Stimulated activated naive B cell treated with anti-CD40 and anti-IgM and Interleukin-4, amounts not matched to agents 10 μg/mL and 1 μg/mL and 100 μg/mL, for 72 hours (primary cell): ENCODE measurements around the gene NAB2.

Experiments
- ATAC-seq, 2 donors: fragments of 150-1000 bp; cut with Tn5 transposase; replicated peaks; 2 replicates each; pipeline ENCODE4 v1.10.0; 2021; ENCODE audit warnings: moderate library complexity in 1 of 2
- DNase-seq: peaks from one replicate; pipeline ENCODE4 v3.0.0; 2021
- H3K27ac Mint-ChIP-seq: one replicate; pipeline ENCODE4 v1.8.0; 2022; ENCODE audit warnings: mild to moderate bottlenecking, mixed read lengths
- H3K27me3 Mint-ChIP-seq, 2 donors: one replicate each; pipeline ENCODE4 v1.8.0; 2022; ENCODE audit warnings: mixed read lengths in 2 of 2
- H3K36me3 Mint-ChIP-seq, 2 donors: one replicate each; pipeline ENCODE4 v1.8.0; 2022; ENCODE audit warnings: mixed read lengths in 2 of 2, mild to moderate bottlenecking in 1 of 2
- H3K4me1 Mint-ChIP-seq, 2 donors: one replicate each; pipeline ENCODE4 v1.8.0; 2022; ENCODE audit warnings: mixed read lengths in 2 of 2, mild to moderate bottlenecking in 1 of 2
- H3K4me3 Mint-ChIP-seq, 2 donors: one replicate each; pipeline ENCODE4 v1.8.0; 2022; ENCODE audit warnings: mild to moderate bottlenecking in 2 of 2, mixed read lengths in 2 of 2, moderate library complexity in 1 of 2
- H3K9me3 Mint-ChIP-seq, 2 donors: one replicate each; pipeline ENCODE4 v1.8.0; 2022; ENCODE audit warnings: mixed read lengths in 2 of 2, mild to moderate bottlenecking in 1 of 2

The NAB2 gene, protein sequence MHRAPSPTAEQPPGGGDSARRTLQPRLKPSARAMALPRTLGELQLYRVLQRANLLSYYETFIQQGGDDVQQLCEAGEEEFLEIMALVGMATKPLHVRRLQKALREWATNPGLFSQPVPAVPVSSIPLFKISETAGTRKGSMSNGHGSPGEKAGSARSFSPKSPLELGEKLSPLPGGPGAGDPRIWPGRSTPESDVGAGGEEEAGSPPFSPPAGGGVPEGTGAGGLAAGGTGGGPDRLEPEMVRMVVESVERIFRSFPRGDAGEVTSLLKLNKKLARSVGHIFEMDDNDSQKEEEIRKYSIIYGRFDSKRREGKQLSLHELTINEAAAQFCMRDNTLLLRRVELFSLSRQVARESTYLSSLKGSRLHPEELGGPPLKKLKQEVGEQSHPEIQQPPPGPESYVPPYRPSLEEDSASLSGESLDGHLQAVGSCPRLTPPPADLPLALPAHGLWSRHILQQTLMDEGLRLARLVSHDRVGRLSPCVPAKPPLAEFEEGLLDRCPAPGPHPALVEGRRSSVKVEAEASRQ

DNA sequence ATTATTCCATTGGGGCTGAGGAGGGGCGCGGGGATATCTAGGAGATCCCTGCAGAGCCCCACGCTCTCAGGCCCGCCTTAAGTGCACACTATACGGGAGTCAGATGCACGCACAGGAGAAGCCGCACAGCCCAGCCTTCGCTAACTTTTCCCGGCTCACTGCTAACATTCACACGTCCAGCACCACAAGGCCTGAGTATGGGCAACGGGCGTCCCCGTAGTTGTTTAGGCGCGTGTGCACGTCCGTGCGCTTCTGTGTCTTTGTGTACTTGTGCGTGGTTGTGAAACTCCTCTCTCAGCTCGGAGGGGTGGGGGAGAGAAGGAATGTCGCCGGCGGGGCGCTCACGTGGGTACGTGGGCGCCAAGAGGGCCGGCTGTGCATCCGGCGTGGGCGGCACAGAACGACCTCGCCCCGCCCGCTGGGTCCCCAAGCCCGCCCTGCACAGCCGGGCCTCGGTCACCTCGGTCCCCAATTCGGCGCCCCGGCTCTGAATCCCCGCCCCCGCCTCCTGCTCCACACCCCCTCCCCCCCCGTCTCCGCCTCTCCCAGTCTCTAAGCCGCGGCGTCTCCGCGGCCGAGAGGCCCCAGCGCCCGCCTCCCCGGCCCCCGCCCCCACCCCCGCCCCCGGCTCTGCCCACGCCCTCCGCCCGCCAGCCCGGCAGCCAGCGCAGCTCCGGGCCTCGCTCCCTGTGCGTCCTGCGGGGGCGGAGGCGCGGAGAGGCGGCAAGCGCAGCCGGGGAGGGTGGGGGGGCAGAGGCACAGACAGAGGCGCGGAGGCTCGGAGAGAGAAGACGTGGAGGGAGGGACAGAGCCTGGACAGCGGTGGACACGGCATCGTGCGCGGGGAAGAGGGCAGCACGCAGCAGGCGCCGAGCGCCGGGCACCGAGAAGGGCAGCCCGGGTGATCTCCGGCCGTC lies at the start of gene NAB2:
TSS of gene NAB2 (plus strand) at position 761 of the 917 bp plus-strand sequence. CDS start 158 bp downstream, outside the sequence.
- Mint-ChIP-seq H3K4me1 (peaks cover 48 to 78% of the 10 kb centered on the region in 2 donors), H3K9me3 (no peaks in the 10 kb centered on the region), H3K27me3 (no peaks in the 10 kb centered on the region), H3K36me3 (peaks cover 30 to 38% of the 10 kb centered on the region in 2 donors), H3K4me3 (peak within 1 kb of the TSS; percentile 91 to 98), H3K27ac (peak within 1 kb of the TSS; percentile 99)
- peak; percentile 88 for DNase-seq
- peak; percentile 49 to 54 for ATAC-seq

DNA sequence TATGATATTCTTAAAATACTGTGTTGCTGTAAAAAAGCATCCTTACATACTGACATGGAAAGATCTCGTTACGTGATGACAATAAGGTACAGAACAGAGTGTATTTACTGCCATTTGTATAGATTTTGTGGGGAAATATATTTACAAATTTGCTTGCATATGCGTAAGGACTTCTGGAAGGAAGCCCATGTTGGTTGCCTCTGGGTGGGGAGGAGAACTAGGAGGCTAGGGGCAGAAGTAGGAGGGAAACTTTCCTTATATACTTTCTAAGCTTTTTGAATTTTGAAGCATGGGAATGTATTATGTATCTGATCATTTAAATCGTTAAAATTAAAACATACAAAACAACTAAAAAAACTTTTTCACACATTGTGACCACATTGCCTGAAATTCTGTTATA lies 48.7 kb upstream of the NAB2 start:
- H3K36me3 Mint-ChIP-seq = no peaks in the 10 kb centered on the region
- H3K27me3 Mint-ChIP-seq = peaks cover 4 to 11% of the 10 kb centered on the region in 2 donors
- H3K4me1 Mint-ChIP-seq = no peaks in the 10 kb centered on the region
- no peak overlapping the region for H3K27ac Mint-ChIP-seq
- no peak overlapping the region for H3K4me3 Mint-ChIP-seq
- DNase-seq (no peak), ATAC-seq (no peak)
- no peaks in the 10 kb centered on the region for H3K9me3 Mint-ChIP-seq

GRCh38 chr12:57040750-57041149 lies 48.2 kb upstream of the NAB2 start:
- H3K27me3 Mint-ChIP-seq = peaks cover 4 to 11% of the 10 kb centered on the region in 2 donors
- H3K9me3 Mint-ChIP-seq = no peaks in the 10 kb centered on the region
- H3K4me1 Mint-ChIP-seq = no peaks in the 10 kb centered on the region
- H3K27ac Mint-ChIP-seq = no peak overlapping the region
- DNase-seq (no peak), ATAC-seq (no peak)
- no peak overlapping the region for H3K4me3 Mint-ChIP-seq
- H3K36me3 Mint-ChIP-seq = no peaks in the 10 kb centered on the region

DNA sequence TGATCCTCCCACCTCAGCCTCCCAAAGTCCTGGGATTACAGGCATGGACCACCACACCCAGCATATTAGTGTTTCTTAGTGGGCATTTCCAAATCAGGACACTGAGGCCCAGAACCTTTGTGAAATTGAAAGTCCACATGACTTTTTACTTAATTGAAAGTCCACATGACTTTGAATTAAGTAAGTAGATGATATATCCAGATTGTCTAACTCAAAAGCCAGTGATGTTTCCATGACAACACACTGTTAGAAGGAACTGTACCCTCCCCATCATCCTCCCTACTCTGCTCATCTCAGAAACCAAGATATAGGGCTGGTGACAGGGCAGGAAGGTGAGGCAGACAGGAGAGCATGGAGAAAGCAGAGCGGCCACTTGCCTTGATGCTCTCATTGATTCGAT lies 46.2 kb upstream of the NAB2 start:
- H3K9me3 Mint-ChIP-seq = no peaks in the 10 kb centered on the region
- ATAC-seq (no peak), DNase-seq (no peak)
- H3K27me3 Mint-ChIP-seq = peaks cover 4 to 17% of the 10 kb centered on the region in 2 donors
- no peak overlapping the region for H3K27ac Mint-ChIP-seq
- no peaks in the 10 kb centered on the region for H3K36me3 Mint-ChIP-seq
- peaks cover 16% of the 10 kb centered on the region in 2 donors for H3K4me1 Mint-ChIP-seq
- no peak overlapping the region for H3K4me3 Mint-ChIP-seq

GRCh38 chr12:57044468-57044867 lies 44.4 kb upstream of the NAB2 start:
- Mint-ChIP-seq H3K27me3 (peaks cover 4 to 17% of the 10 kb centered on the region in 2 donors), H3K4me3 (no peak overlapping the region), H3K36me3 (no peaks in the 10 kb centered on the region), H3K9me3 (no peaks in the 10 kb centered on the region), H3K4me1 (peaks cover 17 to 21% of the 10 kb centered on the region in 2 donors), H3K27ac (no peak overlapping the region)
- DNase-seq = no peak
- ATAC-seq = no peak

DNA sequence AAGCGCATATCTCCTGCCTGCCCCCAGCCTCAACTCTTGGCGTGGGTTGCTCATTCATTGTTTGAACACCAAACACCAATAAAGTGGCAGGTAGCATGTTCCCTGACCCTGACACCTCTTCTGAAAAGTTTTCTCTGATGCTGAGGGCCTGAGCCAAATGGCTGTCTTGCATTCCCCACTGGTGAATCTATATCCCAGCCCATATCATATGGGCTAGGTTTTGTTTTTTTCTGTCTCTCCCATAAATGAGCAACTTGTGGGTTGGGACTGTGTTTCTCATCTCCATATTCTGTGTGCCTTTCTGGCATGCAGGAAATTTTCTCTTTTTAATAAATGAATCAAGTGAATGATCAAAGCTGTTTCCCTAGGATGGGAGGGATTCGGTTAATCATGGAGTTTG lies 44.0 kb upstream of the NAB2 start:
- peaks cover 4 to 17% of the 10 kb centered on the region in 2 donors for H3K27me3 Mint-ChIP-seq
- no peak for ATAC-seq
- H3K36me3 Mint-ChIP-seq = no peaks in the 10 kb centered on the region
- H3K4me3 Mint-ChIP-seq = no peak overlapping the region
- H3K27ac Mint-ChIP-seq = no peak overlapping the region
- no peaks in the 10 kb centered on the region for H3K9me3 Mint-ChIP-seq
- DNase-seq = no peak
- peaks cover 17 to 21% of the 10 kb centered on the region in 2 donors for H3K4me1 Mint-ChIP-seq

DNA sequence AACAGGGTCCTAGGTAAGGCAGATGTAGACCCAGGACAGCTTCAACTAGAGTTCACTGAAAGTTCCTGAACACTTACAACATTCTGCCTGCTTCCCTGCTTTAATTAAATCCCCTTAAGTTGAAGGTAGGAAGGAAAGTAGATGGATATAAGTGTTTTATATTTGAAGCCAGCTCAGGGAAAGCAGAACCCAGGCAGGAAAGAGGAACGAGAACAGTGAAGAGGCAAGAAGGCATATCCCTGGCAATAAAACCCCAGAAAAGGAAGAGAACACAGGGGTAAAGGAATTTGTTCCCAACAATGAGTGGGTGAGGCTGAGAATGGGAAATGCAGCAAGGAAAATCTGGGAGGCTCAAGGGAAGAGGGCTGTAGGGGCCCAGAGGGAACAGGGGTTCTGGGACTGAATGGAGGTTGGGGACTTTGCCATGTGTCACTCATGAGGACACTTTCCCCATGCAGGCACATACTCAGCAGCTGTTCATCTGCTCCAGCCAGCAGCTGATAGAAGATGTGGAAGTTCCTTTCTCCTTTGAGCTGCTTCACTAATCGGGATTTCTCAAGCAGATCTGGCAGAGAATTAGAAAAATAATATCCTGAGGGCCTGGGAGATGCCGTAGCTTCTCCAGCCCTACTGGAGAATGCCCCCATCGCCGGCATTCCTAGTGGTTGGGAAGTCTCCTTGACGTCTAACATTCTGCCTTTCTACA lies 42.7 kb upstream of the NAB2 start:
- H3K4me1 Mint-ChIP-seq = peaks cover 17 to 21% of the 10 kb centered on the region in 2 donors
- H3K36me3 Mint-ChIP-seq = no peaks in the 10 kb centered on the region
- DNase-seq (no peak), ATAC-seq (no peak)
- peaks cover 4 to 17% of the 10 kb centered on the region in 2 donors for H3K27me3 Mint-ChIP-seq
- no peak overlapping the region for H3K4me3 Mint-ChIP-seq
- no peak overlapping the region for H3K27ac Mint-ChIP-seq
- no peaks in the 10 kb centered on the region for H3K9me3 Mint-ChIP-seq

GRCh38 chr12:57046947-57047890 lies 41.7 kb upstream of the NAB2 start:
- Mint-ChIP-seq H3K27ac (peak overlapping the region; percentile 82), H3K4me1 (peaks cover 17 to 21% of the 10 kb centered on the region in 2 donors), H3K4me3 (peak overlapping the region; percentile 1 to 39), H3K36me3 (no peaks in the 10 kb centered on the region), H3K27me3 (peaks cover 4 to 17% of the 10 kb centered on the region in 2 donors), H3K9me3 (no peaks in the 10 kb centered on the region)
- peak; percentile 76 to 87 for ATAC-seq
- DNase-seq = peak; percentile 17

- DNase-seq (no peak), ATAC-seq (no peak)
- Mint-ChIP-seq H3K4me1 (peaks cover 17 to 21% of the 10 kb centered on the region in 2 donors), H3K27ac (peak overlapping the region; percentile 82), H3K36me3 (peaks cover 0 to under 1% of the 10 kb centered on the region in 2 donors), H3K9me3 (no peaks in the 10 kb centered on the region), H3K27me3 (peaks cover 4 to 16% of the 10 kb centered on the region in 2 donors), H3K4me3 (no peak overlapping the region)
These were observed 40.9 kb upstream of the NAB2 start for GRCh38 chr12:57047981-57048380.

DNA sequence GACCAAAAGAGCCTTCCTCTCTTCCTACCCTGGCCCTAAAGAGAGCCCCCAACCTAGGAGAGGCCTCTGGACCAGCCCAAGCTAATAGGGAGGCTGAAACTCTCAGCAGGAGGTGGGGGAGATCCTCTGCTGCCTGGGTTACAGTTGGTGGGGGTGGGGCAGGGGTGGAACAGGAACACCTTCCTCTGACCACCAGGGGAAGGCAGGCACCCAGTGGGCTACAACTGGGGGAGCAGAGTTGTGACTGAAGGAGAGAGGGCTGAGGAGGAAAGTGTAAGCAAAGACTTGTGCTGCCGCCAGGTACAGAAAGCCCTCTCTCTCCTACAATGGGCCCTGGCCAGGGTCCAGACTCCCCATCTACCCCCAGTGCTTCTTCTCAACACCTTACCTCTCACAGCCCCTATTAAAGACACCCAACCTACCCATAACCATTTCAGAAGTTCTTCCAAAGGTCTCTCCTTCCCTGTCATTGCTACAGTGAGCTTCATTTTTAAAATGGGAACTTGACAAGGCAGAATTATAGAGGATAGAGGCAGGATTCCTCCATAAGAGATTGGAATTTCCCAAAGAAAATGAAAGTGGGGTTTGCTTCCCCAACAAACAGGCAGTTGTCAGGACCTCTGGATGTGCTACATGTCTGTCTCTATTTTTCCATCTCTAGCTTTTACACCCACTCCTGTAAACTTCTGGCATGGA lies 40.3 kb upstream of the NAB2 start:
- no peak for ATAC-seq
- H3K4me1 Mint-ChIP-seq = peaks cover 17 to 21% of the 10 kb centered on the region in 2 donors
- H3K4me3 Mint-ChIP-seq = no peak overlapping the region
- DNase-seq = no peak
- no peaks in the 10 kb centered on the region for H3K9me3 Mint-ChIP-seq
- H3K27me3 Mint-ChIP-seq = peaks cover 3 to 10% of the 10 kb centered on the region in 2 donors
- no peak overlapping the region for H3K27ac Mint-ChIP-seq
- H3K36me3 Mint-ChIP-seq = peaks cover 0 to 7% of the 10 kb centered on the region in 2 donors

DNA sequence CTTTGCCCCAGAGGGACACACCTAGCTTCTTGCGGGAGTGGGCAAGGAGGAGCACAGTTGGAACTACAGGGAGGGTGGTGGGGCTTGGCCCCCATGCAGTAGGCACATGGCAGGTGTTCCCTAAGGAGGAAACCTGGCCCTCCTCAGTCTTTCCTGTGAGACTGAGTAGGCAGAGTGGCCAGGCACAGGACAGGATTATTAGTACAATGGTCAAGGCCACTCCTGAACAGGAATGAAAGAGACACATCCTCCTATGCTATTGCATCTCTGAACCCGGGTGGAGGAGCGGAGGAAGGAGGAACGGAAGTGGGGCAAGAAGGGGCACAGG lies 39.8 kb upstream of the NAB2 start:
- no peak for ATAC-seq
- Mint-ChIP-seq H3K36me3 (peaks cover 0 to 12% of the 10 kb centered on the region in 2 donors), H3K9me3 (no peaks in the 10 kb centered on the region), H3K4me1 (peaks cover 17 to 21% of the 10 kb centered on the region in 2 donors), H3K27me3 (peaks cover 0 to 6% of the 10 kb centered on the region in 2 donors), H3K4me3 (no peak overlapping the region), H3K27ac (no peak overlapping the region)
- no peak for DNase-seq

- H3K4me3 Mint-ChIP-seq = no peak within 1 kb of the TSS
- H3K36me3 Mint-ChIP-seq = peaks cover 0 to 13% of the 10 kb centered on the region in 2 donors
- no peak within 1 kb of the TSS for H3K27ac Mint-ChIP-seq
These were observed 39.0 kb upstream of the NAB2 start, which contains the start of gene MYO1A for GRCh38 chr12:57049890-57050289. Gene MYO1A (minus strand): TSS chr12:57050129. CDS start chr12:57048323, 1,806 bp downstream.

More at GRCh38 chr12:57049890-57050289, 39.0 kb upstream of the NAB2 start, which contains the start of gene MYO1A:
- peaks cover 0 to 6% of the 10 kb centered on the region in 2 donors for H3K27me3 Mint-ChIP-seq
- DNase-seq (no peak), ATAC-seq (no peak)
- peaks cover 17 to 21% of the 10 kb centered on the region in 2 donors for H3K4me1 Mint-ChIP-seq
- no peaks in the 10 kb centered on the region for H3K9me3 Mint-ChIP-seq
